SK-N-SH (cell line): ENCODE data around the gene G6PD.

Source experiments
- CTCF ChIP-seq: fragments of 200-600 bp; sonication (generic); IDR thresholded peaks from 2 replicates; pipeline ENCODE4 v1.6.1; 2017; ENCODE audit warnings: antibody characterized with exemption, mild to moderate bottlenecking, moderate library complexity
- FOXM1 ChIP-seq: IDR thresholded peaks from 2 replicates; pipeline ENCODE4 v1.4.0; 2012; ENCODE audit warnings: low read depth, mild to moderate bottlenecking
- GABPA ChIP-seq: IDR thresholded peaks from 2 replicates; pipeline ENCODE4 v1.4.0; 2012; ENCODE audit warnings: low read depth, mild to moderate bottlenecking
- MAX ChIP-seq: IDR thresholded peaks from 2 replicates; pipeline ENCODE4 v1.4.0; 2012; ENCODE audit warnings: low read depth
- MXI1 ChIP-seq: IDR thresholded peaks from 2 replicates; pipeline ENCODE4 v1.6.1; 2012; ENCODE audit warnings: mild to moderate bottlenecking, low read depth, low read length, improper control_type of control experiment
- POLR2AphosphoS5 ChIP-seq: IDR thresholded peaks from 2 replicates; pipeline ENCODE4 v1.6.1; 2012; ENCODE audit warnings: low read depth, low read length
- RAD21 ChIP-seq: IDR thresholded peaks from 2 replicates; pipeline ENCODE4 v1.6.1; 2012; ENCODE audit warnings: mild to moderate bottlenecking, low read length
- RCOR1 ChIP-seq: fragments of 150-350 bp; IDR thresholded peaks from 2 replicates; pipeline ENCODE4 v1.6.1; 2017; ENCODE audit warnings: antibody characterized with exemption, low read length
- REST ChIP-seq: IDR thresholded peaks from 2 replicates; pipeline ENCODE4 v1.6.1; 2012; ENCODE audit warnings: mild to moderate bottlenecking, low read depth, low read length, moderate library complexity
- RFX5 ChIP-seq: IDR thresholded peaks from 2 replicates; pipeline ENCODE4 v1.6.1; 2012; ENCODE audit warnings: mild to moderate bottlenecking, improper control_type of control experiment, low read length
- RXRA ChIP-seq: IDR thresholded peaks from 2 replicates; pipeline ENCODE4 v1.4.0; 2012; ENCODE audit warnings: low read depth, mild to moderate bottlenecking, borderline replicate concordance
- SIN3A ChIP-seq: IDR thresholded peaks from 2 replicates; pipeline ENCODE4 v1.6.1; 2012; ENCODE audit warnings: low read depth, mild to moderate bottlenecking, low read length, moderate library complexity, borderline replicate concordance
- USF2 ChIP-seq: fragments of 150-350 bp; IDR thresholded peaks from 2 replicates; pipeline ENCODE4 v1.6.1; 2017; ENCODE audit warnings: antibody characterized with exemption, low read length, low read depth, borderline replicate concordance

- no peak for TF ChIP-seq RAD21
- TF ChIP-seq MXI1: no peak
- TF ChIP-seq MAX: no peak
- TF ChIP-seq GABPA: no peak
- TF ChIP-seq CTCF: no peak
- no peak for TF ChIP-seq REST
- no peak for TF ChIP-seq SIN3A
- no peak for TF ChIP-seq FOXM1
- TF ChIP-seq POLR2AphosphoS5: no peak
- no peak for TF ChIP-seq USF2
- no peak for TF ChIP-seq RCOR1
- TF ChIP-seq RXRA: no peak
- no peak for TF ChIP-seq RFX5
Measured at GRCh38 chrX:154489182-154489581, 57.5 kb downstream of the G6PD start.
